ENCODE measurements around the gene ARHGEF2. TPM values are rescaled to one million over a fixed set of nuclear protein-coding genes. Genes with fewer than 3 reads are reported as not detected.

ARHGEF2 gene
- total and polyA plus RNA-seq, 9 donors, result 36.3 to 221 (median 63.3) TPM

GRCh38 chr1:156001021-156001661, 22.8 kb upstream of the ARHGEF2 start:
- Histone ChIP-seq H3K4me1 (ENCODE audit: insufficient read depth) (no peaks in the 10 kb centered on the region), H3K9me3 (no peaks in the 10 kb centered on the region), H3K4me3 (no peak overlapping the region), H3K27me3 (no peaks in the 10 kb centered on the region), H3K36me3 (no peaks in the 10 kb centered on the region), H3K27ac (no peak overlapping the region)
- DNase-seq, result no peak
- no peak for TF ChIP-seq EP300 (IDR thresholded peaks at IDR 0.05)
- no peak for TF ChIP-seq POLR2A (IDR thresholded peaks at IDR 0.05)
- no peak for TF ChIP-seq CTCF (IDR thresholded peaks at IDR 0.05)
- intact Hi-C loops (cut with DNase I), result no loop called here
- WGBS, 3 donors, result 35 to 43% (median 37%) methylated on average over 10 of the region's 10 CpGs

- no peak overlapping the region for H3K27ac ChIP-seq
- no peak overlapping the region for H3K4me3 ChIP-seq
- TF ChIP-seq CTCF (IDR thresholded peaks at IDR 0.05), result no peak
- TF ChIP-seq POLR2A (IDR thresholded peaks at IDR 0.05), result no peak
- TF ChIP-seq EP300 (IDR thresholded peaks at IDR 0.05), result no peak
- intact Hi-C loops (cut with DNase I), result no loop called here
- H3K36me3 ChIP-seq, result no peaks in the 10 kb centered on the region
- no peak for DNase-seq
- H3K4me1 ChIP-seq (ENCODE audit: insufficient read depth), result no peaks in the 10 kb centered on the region
- H3K27me3 ChIP-seq, result no peaks in the 10 kb centered on the region
- WGBS, 3 donors, result 81 to 84% (median 81%) methylated on average over 1 of the region's 1 CpG
- H3K9me3 ChIP-seq, result no peaks in the 10 kb centered on the region
Observed at GRCh38 chr1:155999964-156000363, 21.6 kb upstream of the ARHGEF2 start.

GRCh38 chr1:155996166-155996565, 17.8 kb upstream of the ARHGEF2 start:
- intact Hi-C loops (cut with DNase I), result no loop called here

GRCh38 chr1:155993595-155993994, 15.2 kb upstream of the ARHGEF2 start:
- H3K36me3 ChIP-seq, result no peaks in the 10 kb centered on the region
- intact Hi-C loops (cut with DNase I), result loop anchor here in 1 of 4 donors (5.0 kb wide), 1 partner anchor 51 kb away; the partner anchor contains the start of gene RXFP4
- WGBS, 3 donors, result 77 to 82% (median 78%) methylated on average over 3 of the region's 3 CpGs
- no peaks in the 10 kb centered on the region for H3K4me1 ChIP-seq (ENCODE audit: insufficient read depth)
- no peak for DNase-seq
- no peaks in the 10 kb centered on the region for H3K9me3 ChIP-seq
- TF ChIP-seq POLR2A (IDR thresholded peaks at IDR 0.05) (no peak), CTCF (IDR thresholded peaks at IDR 0.05) (no peak), EP300 (IDR thresholded peaks at IDR 0.05) (no peak)
- no peak overlapping the region for H3K4me3 ChIP-seq
- H3K27me3 ChIP-seq, result no peaks in the 10 kb centered on the region
- H3K27ac ChIP-seq, result no peak overlapping the region

More at GRCh38 chr1:155996166-155996565, 17.8 kb upstream of the ARHGEF2 start:
- Histone ChIP-seq H3K4me3 (no peak overlapping the region), H3K27ac (no peak overlapping the region), H3K36me3 (no peaks in the 10 kb centered on the region), H3K27me3 (no peaks in the 10 kb centered on the region), H3K9me3 (no peaks in the 10 kb centered on the region), H3K4me1 (ENCODE audit: insufficient read depth) (no peaks in the 10 kb centered on the region)
- DNase-seq, result no peak
- TF ChIP-seq CTCF (IDR thresholded peaks at IDR 0.05) (no peak), EP300 (IDR thresholded peaks at IDR 0.05) (no peak), POLR2A (IDR thresholded peaks at IDR 0.05) (no peak)
- WGBS, 3 donors, result 31 to 38% (median 34%) methylated on average over 2 of the region's 2 CpGs

All from ovary (tissue), 9 donors.